Brain microvascular endothelial cell (primary cell): ENCODE measurements around the gene PATJ.
A peak's percentile ranks its signal among the peaks of the same experiment; 100 is the strongest.

Experiments used
- DNase-seq: peaks from one replicate; pipeline ENCODE4 v3.0.0-alpha.2; 2020
- H3K27ac ChIP-seq: fragments of 250-450 bp; sonication (Bioruptor Pico); 2 replicates; pipeline ENCODE4 v1.5.1; 2020; ENCODE audit warnings: mild to moderate bottlenecking, moderate library complexity
- H3K27me3 ChIP-seq: fragments of 250-450 bp; sonication (Bioruptor Pico); replicated peaks from 2 replicates; pipeline ENCODE4 v1.5.1; 2020; ENCODE audit warnings: mild to moderate bottlenecking
- H3K36me3 ChIP-seq: fragments of 250-450 bp; sonication (Bioruptor Pico); replicated peaks from 2 replicates; pipeline ENCODE4 v1.5.1; 2020; ENCODE audit warnings: mild to moderate bottlenecking
- H3K4me3 ChIP-seq: 2 replicates; pipeline ENCODE4 v1.5.1; 2011; ENCODE audit warnings: low read depth, mild to moderate bottlenecking, control low read depth, low read length, moderate library complexity
- CTCF ChIP-seq: IDR thresholded peaks from 2 replicates; pipeline ENCODE4 v1.5.1; 2011; ENCODE audit warnings: low read depth, mild to moderate bottlenecking, moderate library complexity, low read length, control low read depth, inconsistent platforms; ENCODE audit errors: missing control alignments
- in situ Hi-C: cut with HindIII; loops from 2 replicates; pipeline ENCODE4 v1.10.0; 2017; ENCODE audit warnings: low sequenced_read_pairs, low pct_ligation_motif_present

The PATJ gene

GRCh38 chr1:62128745-62129144 is 386.5 kb downstream of the PATJ start:
- H3K36me3 ChIP-seq = no peaks in the 10 kb centered on the region
- in situ Hi-C loops = no loop called here
- no peak overlapping the region for H3K27ac ChIP-seq
- no peak for DNase-seq
- no peak for TF ChIP-seq CTCF
- no peak overlapping the region for H3K4me3 ChIP-seq
- no peaks in the 10 kb centered on the region for H3K27me3 ChIP-seq

- no peaks in the 10 kb centered on the region for H3K36me3 ChIP-seq
- peak; percentile 53 for DNase-seq
- no peaks in the 10 kb centered on the region for H3K27me3 ChIP-seq
- peak; percentile 98 for TF ChIP-seq CTCF
- H3K4me3 ChIP-seq = no peak overlapping the region
- in situ Hi-C loops = no loop called here
- no peak overlapping the region for H3K27ac ChIP-seq
These were observed 388.9 kb downstream of the PATJ start for GRCh38 chr1:62131093-62131725.

GRCh38 chr1:62138029-62138428 is 395.7 kb downstream of the PATJ start:
- Histone ChIP-seq H3K4me3 (no peak overlapping the region), H3K27me3 (no peaks in the 10 kb centered on the region), H3K36me3 (no peaks in the 10 kb centered on the region), H3K27ac (no peak overlapping the region)
- in situ Hi-C loops = no loop called here
- no peak for TF ChIP-seq CTCF
- no peak for DNase-seq

GRCh38 chr1:62139410-62139809 is 397.1 kb downstream of the PATJ start:
- Histone ChIP-seq H3K36me3 (no peaks in the 10 kb centered on the region), H3K27me3 (no peaks in the 10 kb centered on the region), H3K4me3 (no peak overlapping the region), H3K27ac (no peak overlapping the region)
- in situ Hi-C loops = no loop called here
- TF ChIP-seq CTCF = no peak
- DNase-seq = no peak

GRCh38 chr1:62140666-62141065 is 398.4 kb downstream of the PATJ start:
- TF ChIP-seq CTCF = no peak
- no peak for DNase-seq
- in situ Hi-C loops = no loop called here
- Histone ChIP-seq H3K4me3 (no peak overlapping the region), H3K36me3 (no peaks in the 10 kb centered on the region), H3K27me3 (no peaks in the 10 kb centered on the region), H3K27ac (no peak overlapping the region)

GRCh38 chr1:62142496-62142895 is 400.2 kb downstream of the PATJ start:
- in situ Hi-C loops = no loop called here
- TF ChIP-seq CTCF = no peak
- Histone ChIP-seq H3K27ac (no peak overlapping the region), H3K4me3 (no peak overlapping the region), H3K27me3 (no peaks in the 10 kb centered on the region), H3K36me3 (no peaks in the 10 kb centered on the region)
- no peak for DNase-seq
